ENCODE measurements around the gene LTBP1.

- no peak for TF ChIP-seq CTCF (IDR thresholded peaks at IDR 0.05)
- no peak for TF ChIP-seq POLR2A (IDR thresholded peaks at IDR 0.05)
- TF ChIP-seq POLR2AphosphoS5 (IDR thresholded peaks at IDR 0.05; ENCODE audit: insufficient read depth in 1 of 2, low read depth in 1 of 2): no peak
Measured at GRCh38 chr2:32910883-32911598, 35.7 kb upstream of the LTBP1 start.

All from vagina (tissue), 2 donors.